SK-N-SH (cell line): Measurements from ENCODE around the gene TSSK6. TPM values are rescaled to one million over a fixed set of nuclear protein-coding genes. Genes with fewer than 3 reads are reported as not detected.

ENCODE experiments used
- CTCF ChIA-PET: fragments of 300-600, 350-600 bp; formaldehyde crosslinking; extraction: SDS; loops from one replicate; lab custom pipeline; 2021; lab: Yijun Ruan, JAX
- POLR2A ChIA-PET: fragments of 350-600 bp; sonication (Branson Sonifier 250); formaldehyde crosslinking; extraction: SDS; loops from one replicate; lab custom pipeline; 2020; ENCODE audit warnings: antibody characterized with exemption, inconsistent platforms; lab: Yijun Ruan, JAX
- DNase-seq: peaks from one replicate; pipeline ENCODE4 v3.0.0; 2012
- H2AFZ ChIP-seq: fragments of 200-600 bp; sonication (generic); 2 replicates; pipeline ENCODE4 v1.8.1; 2016; ENCODE audit warnings: antibody characterized with exemption, mild to moderate bottlenecking, low read depth
- H3F3A ChIP-seq: fragments of 200-600 bp; sonication (generic); replicated peaks from 2 replicates; pipeline ENCODE3; 2016; ENCODE audit warnings: antibody characterized with exemption, mild to moderate bottlenecking; ENCODE audit not compliant: insufficient read depth
- H3K27ac ChIP-seq, 2 experiments: fragments of 200-500 bp in 1 of 2; fragments of 200-600 bp in 1 of 2; sonication (Bioruptor generic) in 1 of 2; sonication (generic), shearing (Covaris generic) in 1 of 2; 2 replicates each; pipeline versions ENCODE4 v1.5.1 to v1.6.1; 2014 to 2016; ENCODE audit warnings: low read depth in 2 of 2, inconsistent platforms in 1 of 2, low read length in 1 of 2, mild to moderate bottlenecking in 1 of 2, mixed read lengths in 1 of 2
- H3K27me3 ChIP-seq: fragments of 200-600 bp; sonication (generic), shearing (Covaris generic); 2 replicates; pipeline ENCODE4 v1.6.1; 2016; ENCODE audit warnings: mixed run types; ENCODE audit not compliant: insufficient read depth
- H3K36me3 ChIP-seq, 2 experiments: fragments of 200-500 bp in 1 of 2; fragments of 200-600 bp in 1 of 2; sonication (Bioruptor generic) in 1 of 2; sonication (generic) in 1 of 2; replicated peaks in 1 of 2; 2 replicates each; pipeline versions ENCODE3 to v1.5.1; 2014 to 2016; ENCODE audit warnings: low read length in 1 of 2, mild to moderate bottlenecking in 1 of 2; ENCODE audit not compliant: insufficient read depth in 2 of 2, control insufficient read depth in 1 of 2
- H3K4me1 ChIP-seq, 2 experiments: fragments of 200-500 bp in 1 of 2; fragments of 200-600 bp in 1 of 2; sonication (Bioruptor generic) in 1 of 2; sonication (generic), shearing (Covaris generic) in 1 of 2; 2 replicates each; pipeline versions ENCODE4 v1.5.1 to v1.6.1; 2014 to 2016; ENCODE audit warnings: low read depth in 1 of 2, low read length in 1 of 2, mixed run types in 1 of 2; ENCODE audit not compliant: insufficient read depth in 2 of 2, control insufficient read depth in 1 of 2
- H3K4me2 ChIP-seq: fragments of 200-600 bp; sonication (generic), shearing (Covaris generic); 2 replicates; pipeline ENCODE4 v1.6.1; 2017; ENCODE audit warnings: mixed run types
- H3K4me3 ChIP-seq, 2 experiments: fragments of 200-500 bp in 1 of 2; fragments of 200-600 bp in 1 of 2; sonication (Bioruptor generic) in 1 of 2; sonication (generic), shearing (Covaris generic) in 1 of 2; 2 replicates each; pipeline versions ENCODE4 v1.5.1 to v1.8.1; 2014 to 2016; ENCODE audit warnings: low read depth in 2 of 2, inconsistent platforms in 1 of 2, low read length in 1 of 2, mild to moderate bottlenecking in 1 of 2, mixed read lengths in 1 of 2, moderate library complexity in 1 of 2
- H3K79me2 ChIP-seq: fragments of 200-600 bp; sonication (generic); 2 replicates; pipeline ENCODE4 v1.8.1; 2017; ENCODE audit warnings: mild to moderate bottlenecking; ENCODE audit not compliant: insufficient read depth
- H3K9ac ChIP-seq: fragments of 200-600 bp; sonication (generic); 2 replicates; pipeline ENCODE4 v1.6.1; 2017; ENCODE audit warnings: mixed run types
- H3K9me2 ChIP-seq: fragments of 200-600 bp; sonication (generic); 2 replicates; pipeline ENCODE4 v1.6.1; 2017; ENCODE audit warnings: mixed run types
- H3K9me3 ChIP-seq: fragments of 200-600 bp; sonication (generic); 2 replicates; pipeline ENCODE4 v1.6.1; 2017; ENCODE audit warnings: mixed run types, mild to moderate bottlenecking, moderate library complexity
- H4K20me1 ChIP-seq: fragments of 200-600 bp; sonication (generic); 2 replicates; pipeline ENCODE4 v1.6.1; 2017; ENCODE audit warnings: mild to moderate bottlenecking, mixed run types; ENCODE audit not compliant: insufficient read depth
- ELF1 ChIP-seq: IDR thresholded peaks from 2 replicates; pipeline ENCODE4 v1.4.0; 2012
- EP300 ChIP-seq, 2 experiments: IDR thresholded peaks; 2 replicates each; pipeline versions ENCODE4 v1.4.0 to v1.6.1; 2012; ENCODE audit warnings: borderline replicate concordance in 1 of 2, low read depth in 1 of 2, low read length in 1 of 2
- EZH2phosphoT487 ChIP-seq: fragments of 200-600 bp; sonication (generic); IDR thresholded peaks from 2 replicates; pipeline ENCODE4 v1.6.1; 2017; ENCODE audit warnings: low read depth, mixed run types, mild to moderate bottlenecking, antibody characterized with exemption, moderate library complexity, borderline replicate concordance
- FOSL2 ChIP-seq: IDR thresholded peaks from 2 replicates; pipeline ENCODE4 v1.4.0; 2012; ENCODE audit warnings: low read depth, mild to moderate bottlenecking, moderate library complexity, borderline replicate concordance
- FOXM1 ChIP-seq: IDR thresholded peaks from 2 replicates; pipeline ENCODE4 v1.4.0; 2012; ENCODE audit warnings: low read depth, mild to moderate bottlenecking
- GABPA ChIP-seq: IDR thresholded peaks from 2 replicates; pipeline ENCODE4 v1.4.0; 2012; ENCODE audit warnings: low read depth, mild to moderate bottlenecking
- IRF3 ChIP-seq: fragments of 150-350 bp; IDR thresholded peaks from 2 replicates; pipeline ENCODE4 v1.6.1; 2016; ENCODE audit warnings: mild to moderate bottlenecking, low read depth, low read length
- JUND ChIP-seq: IDR thresholded peaks from 2 replicates; pipeline ENCODE4 v1.4.0; 2012
- NRF1 ChIP-seq: IDR thresholded peaks from 2 replicates; pipeline ENCODE4 v1.6.1; 2012; ENCODE audit warnings: low read depth, mild to moderate bottlenecking, low read length
- PBX3 ChIP-seq: IDR thresholded peaks from 2 replicates; pipeline ENCODE4; 2012
- RXRA ChIP-seq: IDR thresholded peaks from 2 replicates; pipeline ENCODE4 v1.4.0; 2012; ENCODE audit warnings: low read depth, mild to moderate bottlenecking, borderline replicate concordance
- SIN3A ChIP-seq: IDR thresholded peaks from 2 replicates; pipeline ENCODE4 v1.6.1; 2012; ENCODE audit warnings: low read depth, mild to moderate bottlenecking, low read length, moderate library complexity, borderline replicate concordance
- TAF1 ChIP-seq: IDR thresholded peaks from 2 replicates; pipeline ENCODE4 v1.6.1; 2012; ENCODE audit warnings: low read depth, mild to moderate bottlenecking, low read length, moderate library complexity, borderline replicate concordance
- TCF12 ChIP-seq: IDR thresholded peaks from 2 replicates; pipeline ENCODE4 v1.4.0; 2012
- WGBS: methylation state at CpG from one replicate; pipeline ENCODE4 v1.1.6; 2017; ENCODE audit warnings: low lambda C conversion rate; 5-methylcytosine and 5-hydroxymethylcytosine counted together
- polyA plus RNA-seq, 3 experiments: library from polyadenylated mRNA; depleted of rRNA; stranded (reverse); fragments of >200 nt; gene quantifications; 2 replicates each; pipeline ENCODE4 v1.2.3, GENCODE V29; 2012
- TF ChIP-seq, protein P1 (sequence below): IDR thresholded peaks from 2 replicates; pipeline ENCODE4 v1.4.0; 2012; ENCODE audit warnings: low read depth, borderline replicate concordance
- TF ChIP-seq, protein P2 (sequence below): IDR thresholded peaks from 2 replicates; pipeline ENCODE4 v1.4.0; 2012; ENCODE audit warnings: low read depth
- TF ChIP-seq, protein P3 (sequence below): IDR thresholded peaks from 2 replicates; pipeline ENCODE4 v1.4.0; 2012; ENCODE audit warnings: low read depth, borderline replicate concordance
- TF ChIP-seq, protein P4 (sequence below): fragments of 150-350 bp; IDR thresholded peaks from 2 replicates; pipeline ENCODE4 v1.6.1; 2017; ENCODE audit warnings: antibody characterized with exemption, low read length, low read depth, borderline replicate concordance

TSSK6 gene
- polyA plus RNA-seq, 1 of the 3 experiments (the other 2 are of a cell fraction) = 3.1 TPM

DNA sequence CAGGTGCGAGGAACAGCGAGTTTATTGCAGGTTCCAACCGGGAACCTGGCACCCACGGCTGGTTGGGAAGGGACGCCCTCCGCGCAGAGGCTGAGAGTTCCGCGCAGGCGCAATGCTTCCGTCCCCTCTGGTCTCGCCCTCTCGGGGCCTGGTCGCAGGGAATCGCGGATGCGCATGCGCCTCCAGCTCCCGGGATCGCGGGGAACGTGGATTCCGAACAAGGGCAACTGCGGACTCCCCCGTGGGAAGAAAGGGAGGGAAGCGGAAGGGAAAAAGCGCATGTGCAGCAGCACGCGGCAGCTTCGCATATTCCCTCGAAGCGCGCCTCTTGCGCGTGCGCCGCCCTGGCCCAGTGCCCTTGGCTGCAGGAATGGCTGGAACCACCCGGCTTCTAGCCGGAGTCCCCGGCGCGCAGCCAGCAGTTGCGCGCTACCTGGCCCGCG lies 1.1 kb downstream of the TSSK6 start:
- CTCF ChIA-PET = no interaction called here
- H3K4me3 ChIP-seq = no peak overlapping the region

More for the DNA sequence above, 1.1 kb downstream of the TSSK6 start:
- no peaks in the 10 kb centered on the region for H3K27me3 ChIP-seq
- POLR2A ChIA-PET = interaction anchor here (0.6 kb wide), 1 partner anchor 15 kb away, joined by 3 read pairs; no protein-coding TSS in a partner anchor
- H3K79me2 ChIP-seq = peaks cover 32% of the 10 kb centered on the region
- DNase-seq = no peak
- H3K9ac ChIP-seq = no peak overlapping the region
- peaks cover 3% of the 10 kb centered on the region; the same call in 1 of the 2 replicates for H4K20me1 ChIP-seq
- peaks cover 0 to 11% of the 10 kb centered on the region in 2 experiments; a peak in 1 of 4 replicates for H3K4me1 ChIP-seq
- no peak overlapping the region for H3K4me2 ChIP-seq
- WGBS = 93% methylated on average over 35 of the region's 46 CpGs
- H3K9me3 ChIP-seq = no peaks in the 10 kb centered on the region
- no peak overlapping the region for H3K27ac ChIP-seq
- peaks cover 3% of the 10 kb centered on the region for H3F3A ChIP-seq
- H3K36me3 ChIP-seq = peaks cover 3 to 8% of the 10 kb centered on the region in 2 experiments
- no peaks in the 10 kb centered on the region for H3K9me2 ChIP-seq
- H2AFZ ChIP-seq = no peak overlapping the region
- TF ChIP-seq IRF3 (no peak), RXRA (no peak), GABPA (no peak), ELF1 (no peak), TAF1 (no peak), TCF12 (no peak), NRF1 (no peak), FOXM1 (no peak), FOSL2 (no peak), PBX3 (no peak), SIN3A (no peak), EP300 (IDR thresholded peaks at IDR 0.05; ENCODE audit: borderline replicate concordance in 1 of 2, low read depth in 1 of 2, low read length in 1 of 2) (no peak), JUND (no peak), EZH2phosphoT487 (no peak)
- TF ChIP-seq, protein P1, sequence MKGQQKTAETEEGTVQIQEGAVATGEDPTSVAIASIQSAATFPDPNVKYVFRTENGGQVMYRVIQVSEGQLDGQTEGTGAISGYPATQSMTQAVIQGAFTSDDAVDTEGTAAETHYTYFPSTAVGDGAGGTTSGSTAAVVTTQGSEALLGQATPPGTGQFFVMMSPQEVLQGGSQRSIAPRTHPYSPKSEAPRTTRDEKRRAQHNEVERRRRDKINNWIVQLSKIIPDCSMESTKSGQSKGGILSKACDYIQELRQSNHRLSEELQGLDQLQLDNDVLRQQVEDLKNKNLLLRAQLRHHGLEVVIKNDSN = no peak
- TF ChIP-seq, protein P2, sequence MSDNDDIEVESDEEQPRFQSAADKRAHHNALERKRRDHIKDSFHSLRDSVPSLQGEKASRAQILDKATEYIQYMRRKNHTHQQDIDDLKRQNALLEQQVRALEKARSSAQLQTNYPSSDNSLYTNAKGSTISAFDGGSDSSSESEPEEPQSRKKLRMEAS = no peak
- TF ChIP-seq, protein P3, sequence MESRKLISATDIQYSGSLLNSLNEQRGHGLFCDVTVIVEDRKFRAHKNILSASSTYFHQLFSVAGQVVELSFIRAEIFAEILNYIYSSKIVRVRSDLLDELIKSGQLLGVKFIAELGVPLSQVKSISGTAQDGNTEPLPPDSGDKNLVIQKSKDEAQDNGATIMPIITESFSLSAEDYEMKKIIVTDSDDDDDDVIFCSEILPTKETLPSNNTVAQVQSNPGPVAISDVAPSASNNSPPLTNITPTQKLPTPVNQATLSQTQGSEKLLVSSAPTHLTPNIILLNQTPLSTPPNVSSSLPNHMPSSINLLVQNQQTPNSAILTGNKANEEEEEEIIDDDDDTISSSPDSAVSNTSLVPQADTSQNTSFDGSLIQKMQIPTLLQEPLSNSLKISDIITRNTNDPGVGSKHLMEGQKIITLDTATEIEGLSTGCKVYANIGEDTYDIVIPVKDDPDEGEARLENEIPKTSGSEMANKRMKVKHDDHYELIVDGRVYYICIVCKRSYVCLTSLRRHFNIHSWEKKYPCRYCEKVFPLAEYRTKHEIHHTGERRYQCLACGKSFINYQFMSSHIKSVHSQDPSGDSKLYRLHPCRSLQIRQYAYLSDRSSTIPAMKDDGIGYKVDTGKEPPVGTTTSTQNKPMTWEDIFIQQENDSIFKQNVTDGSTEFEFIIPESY = no peak
- TF ChIP-seq, protein P4, sequence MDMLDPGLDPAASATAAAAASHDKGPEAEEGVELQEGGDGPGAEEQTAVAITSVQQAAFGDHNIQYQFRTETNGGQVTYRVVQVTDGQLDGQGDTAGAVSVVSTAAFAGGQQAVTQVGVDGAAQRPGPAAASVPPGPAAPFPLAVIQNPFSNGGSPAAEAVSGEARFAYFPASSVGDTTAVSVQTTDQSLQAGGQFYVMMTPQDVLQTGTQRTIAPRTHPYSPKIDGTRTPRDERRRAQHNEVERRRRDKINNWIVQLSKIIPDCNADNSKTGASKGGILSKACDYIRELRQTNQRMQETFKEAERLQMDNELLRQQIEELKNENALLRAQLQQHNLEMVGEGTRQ = no peak
